Endothelial cell of umbilical vein (primary cell): ENCODE data around the gene OSBPL10. TPM values are rescaled to one million over a fixed set of nuclear protein-coding genes. Genes with fewer than 3 reads are reported as not detected.

Experiments used
- BruUV-seq: library from RNA; stranded (reverse); fragments of 400-500 nt; replicated peaks from 2 replicates; lab custom pipeline; 2021; lab: Mats Ljungman, UMichigan
- CTCF ChIA-PET: fragments of 300-600, 350-600 bp; sonication (Branson Sonifier 250); formaldehyde crosslinking; loops from one replicate; lab custom pipeline; 2021; ENCODE audit warnings: antibody characterized with exemption, inconsistent platforms; lab: Charles Lee
- POLR2A ChIA-PET: fragments of 300-600, 350-600 bp; sonication (Branson Sonifier 250); formaldehyde crosslinking; loops from one replicate; lab custom pipeline; 2021; ENCODE audit warnings: antibody characterized with exemption, inconsistent platforms; lab: Charles Lee
- DNase-seq: peaks from one replicate; pipeline ENCODE4 v3.0.0-alpha.2; 2011; ENCODE audit warnings: low read depth, low spot score
- FAIRE-seq: peaks from 2 replicates; lab custom pipeline; 2011; peaks lifted over from hg19 to GRCh38; lab: Jason Lieb, UNC
- H2AFZ ChIP-seq: 2 replicates; pipeline ENCODE4 v1.6.0; 2012; ENCODE audit warnings: low read depth, low read length, control low read depth, inconsistent platforms
- H3K27ac ChIP-seq: 2 replicates; pipeline ENCODE4 v1.5.1; 2011; ENCODE audit warnings: low read depth, mild to moderate bottlenecking, control low read depth, low read length, moderate library complexity; ENCODE audit not compliant: insufficient read depth
- H3K27me3 ChIP-seq, 2 experiments: 2 replicates each; pipeline versions ENCODE4 v1.6.0 to v1.6.1; 2011; ENCODE audit warnings: low read length in 2 of 2, mixed read lengths in 1 of 2; ENCODE audit not compliant: control insufficient read depth in 2 of 2, insufficient read depth in 2 of 2
- H3K36me3 ChIP-seq, 2 experiments: 2 replicates in 1 of 2; 3 replicates in 1 of 2; pipeline ENCODE4 v1.5.1; 2011; ENCODE audit warnings: low read length in 2 of 2, mild to moderate bottlenecking in 1 of 2, moderate library complexity in 1 of 2; ENCODE audit not compliant: control insufficient read depth in 2 of 2, insufficient read depth in 2 of 2; ENCODE audit errors: extremely low read depth in 1 of 2
- H3K4me1 ChIP-seq: 3 replicates; pipeline ENCODE4 v1.5.1; 2011; ENCODE audit warnings: mild to moderate bottlenecking, low read length; ENCODE audit not compliant: control insufficient read depth, insufficient read depth; ENCODE audit errors: extremely low read depth
- H3K4me2 ChIP-seq: 2 replicates; pipeline ENCODE4 v1.6.1; 2011; ENCODE audit warnings: low read length, control low read depth, mixed read lengths; ENCODE audit not compliant: insufficient read depth
- H3K4me3 ChIP-seq, 3 experiments: fragments of 200-600 bp in 1 of 3; sonication (generic), shearing (Covaris generic) in 1 of 3; replicated peaks in 1 of 3; 2 replicates each; pipeline ENCODE4 v1.5.1; 2011 to 2016; ENCODE audit warnings: control low read depth in 3 of 3, low read length in 3 of 3, mild to moderate bottlenecking in 2 of 3, inconsistent platforms in 1 of 3, low read depth in 1 of 3, moderate library complexity in 1 of 3; ENCODE audit not compliant: insufficient read depth in 1 of 3
- H3K79me2 ChIP-seq: 2 replicates; pipeline ENCODE4 v1.6.0; 2012; ENCODE audit warnings: low read length, inconsistent platforms; ENCODE audit not compliant: control insufficient read depth, insufficient read depth
- H3K9ac ChIP-seq: replicated peaks from 2 replicates; pipeline ENCODE3; 2011; ENCODE audit warnings: low read length, control low read depth; ENCODE audit not compliant: insufficient read depth; ENCODE audit errors: extremely low read depth
- H3K9me1 ChIP-seq: replicated peaks from 3 replicates; pipeline ENCODE4 v1.6.0; 2011; ENCODE audit warnings: mild to moderate bottlenecking, low read length; ENCODE audit not compliant: control insufficient read depth, insufficient read depth; ENCODE audit errors: extremely low read depth
- H3K9me3 ChIP-seq: replicated peaks from 2 replicates; pipeline ENCODE4 v1.5.1; 2012; ENCODE audit warnings: low read length, inconsistent platforms; ENCODE audit not compliant: control insufficient read depth, insufficient read depth
- H4K20me1 ChIP-seq: replicated peaks from 2 replicates; pipeline ENCODE3; 2011; ENCODE audit warnings: mild to moderate bottlenecking, low read length; ENCODE audit not compliant: control insufficient read depth, insufficient read depth; ENCODE audit errors: extremely low read depth
- CTCF ChIP-seq, 2 donors: IDR thresholded peaks; 1 replicate in 1 of 2; 2 replicates in 1 of 2; pipeline ENCODE4 v1.5.1; 2011; ENCODE audit warnings: low read length in 2 of 2, mild to moderate bottlenecking in 2 of 2, moderate library complexity in 2 of 2, control low read depth in 1 of 2, inconsistent platforms in 1 of 2, low read depth in 1 of 2; ENCODE audit not compliant: insufficient read depth in 1 of 2; ENCODE audit errors: extremely low read depth in 1 of 2
- EZH2 ChIP-seq: IDR thresholded peaks from 2 replicates; pipeline ENCODE4 v1.6.1; 2012; ENCODE audit warnings: borderline replicate concordance, low read depth, mild to moderate bottlenecking, moderate library complexity, low read length, inconsistent platforms; ENCODE audit not compliant: severe bottlenecking
- FOS ChIP-seq: IDR thresholded peaks from 2 replicates; pipeline ENCODE4 v1.6.1; 2011; ENCODE audit warnings: mild to moderate bottlenecking, low read length, moderate library complexity, borderline replicate concordance; ENCODE audit not compliant: insufficient read depth
- GATA2 ChIP-seq: IDR thresholded peaks from 2 replicates; pipeline ENCODE4 v1.7.0; 2011; ENCODE audit warnings: low read depth, mild to moderate bottlenecking, moderate library complexity, mixed read lengths, low read length; ENCODE audit not compliant: insufficient read length, insufficient read depth
- JUN ChIP-seq: IDR thresholded peaks from 2 replicates; pipeline ENCODE4 v1.6.1; 2011; ENCODE audit warnings: borderline replicate concordance, low read depth; ENCODE audit not compliant: insufficient read length, insufficient read depth
- MAX ChIP-seq: IDR thresholded peaks from 2 replicates; pipeline ENCODE4 v1.6.1; 2011; ENCODE audit not compliant: insufficient read depth, insufficient read length
- MYC ChIP-seq: IDR thresholded peaks from one replicate; pipeline ENCODE4 v1.6.1; 2011; ENCODE audit warnings: mild to moderate bottlenecking, low read depth, low read length
- POLR2A ChIP-seq: IDR thresholded peaks from 2 replicates; pipeline ENCODE4 v1.6.1; 2012; ENCODE audit warnings: low read depth, mild to moderate bottlenecking, control low read depth, low read length
- POLR2AphosphoS5 ChIP-seq: IDR thresholded peaks from 2 replicates; pipeline ENCODE4 v1.6.1; 2012; ENCODE audit warnings: low read depth, mild to moderate bottlenecking, control low read depth, low read length, moderate library complexity; ENCODE audit not compliant: insufficient read depth
- dilution Hi-C: fragments of 300-500 bp; cut with MboI; formaldehyde crosslinking; loops from one replicate; pipeline ENCODE4 v1.15.0; 2019; ENCODE audit warnings: low sequenced_read_pairs; ENCODE audit not compliant: extremely low pct_ligation_motif_present
- intact Hi-C: fragments of 100-400 bp; cut with micrococcal nuclease; formaldehyde crosslinking; loops from one replicate; pipeline ENCODE4 v1.10.0; 2022
- polyA plus RNA-seq, 4 experiments: library from polyadenylated mRNA; depleted of rRNA in 3 of 4; stranded (reverse) in 3 of 4; unstranded in 1 of 4; fragments of >200 nt; gene quantifications; 2 replicates each; pipeline versions ENCODE4 v1.2.1 to v1.2.3, GENCODE V29; 2011 to 2012; ENCODE audit warnings: missing spikeins in 1 of 4
- total RNA-seq: library from RNA; stranded (reverse); gene quantifications from 2 replicates; pipeline ENCODE4 v1.2.3, GENCODE V29; 2021

OSBPL10 gene
- total and polyA plus RNA-seq, 2 donors (not counting 3 experiments of a cell fraction or from before 2014, with no cell fraction given) = 10.8 to 47.6 TPM

- H4K20me1 ChIP-seq = no peaks in the 10 kb centered on the region
- dilution Hi-C loops (no loop called here), intact Hi-C loops (no loop called here)
- ChIA-PET CTCF (no interaction called here), POLR2A (no interaction called here)
- no peak overlapping the region for H3K4me3 ChIP-seq
- H3K27ac ChIP-seq = no peak overlapping the region
- no peak overlapping the region for H3K9ac ChIP-seq
- H3K9me3 ChIP-seq = peaks cover 2% of the 10 kb centered on the region
- H3K4me1 ChIP-seq = no peaks in the 10 kb centered on the region
- no peak overlapping the region for H3K4me2 ChIP-seq
- H3K27me3 ChIP-seq = no peaks in the 10 kb centered on the region
- no TSS peak for BruUV-seq
- no peak for DNase-seq
- TF ChIP-seq GATA2 = no peak
- TF ChIP-seq POLR2A = no peak
- no peak for TF ChIP-seq CTCF (IDR thresholded peaks at IDR 0.05; ENCODE audit: extremely low read depth in 1 of 2, insufficient read depth in 1 of 2, low read depth in 1 of 2, low read length in 2 of 2)
- no peak for TF ChIP-seq MAX
- TF ChIP-seq POLR2AphosphoS5 = no peak
- TF ChIP-seq EZH2 = no peak
- no peak for TF ChIP-seq JUN
- no peak for TF ChIP-seq FOS
- no peak for TF ChIP-seq MYC
- no peaks in the 10 kb centered on the region for H3K9me1 ChIP-seq
- no peak overlapping the region for H2AFZ ChIP-seq
- FAIRE-seq = no peak
- H3K36me3 ChIP-seq = no peaks in the 10 kb centered on the region
- no peaks in the 10 kb centered on the region for H3K79me2 ChIP-seq
Observed at GRCh38 chr3:31793821-31794220, 187.2 kb downstream of the OSBPL10 start.
